ENCODE data around the gene ZNF222. TPM values are rescaled to one million over a fixed set of nuclear protein-coding genes. Genes with fewer than 3 reads are reported as not detected.

The ZNF222 gene
- total RNA-seq, 1 experiment from 2014 or later = 5.4 TPM

- H3K27ac ChIP-seq (ENCODE audit: insufficient read length, low read depth, low read length) = no peak overlapping the region
- H3K79me2 ChIP-seq (ENCODE audit: insufficient read depth, low read length) = no peaks in the 10 kb centered on the region
- H2AK5ac ChIP-seq (ENCODE audit: insufficient read length, low read length) = no peak overlapping the region
- H2BK5ac ChIP-seq (ENCODE audit: insufficient read length, low read length) = no peak overlapping the region
- H3K79me1 ChIP-seq (ENCODE audit: insufficient read depth, low read depth, low read length, poor library complexity, severe bottlenecking) = no peaks in the 10 kb centered on the region
- no peak overlapping the region for H3K18ac ChIP-seq (ENCODE audit: insufficient read length, low read depth, low read length)
- Mint-ChIP-seq H3K4me3 (no peak overlapping the region), H3K27ac (no peak overlapping the region), H3K9me3 (peaks cover 76 to 80% of the 10 kb centered on the region in 2 experiments), H3K36me3 (ENCODE audit: insufficient read depth in 1 of 3, low read depth in 3 of 3) (peaks cover 20 to 43% (median 35%) of the 10 kb centered on the region in 3 experiments), H3K4me1 (no peaks in the 10 kb centered on the region), H3K27me3 (ENCODE audit: low read depth) (peaks cover 29% of the 10 kb centered on the region)
- H4K5ac ChIP-seq (ENCODE audit: insufficient read length, low read depth, low read length) = no peak overlapping the region
- no peak overlapping the region for H2BK20ac ChIP-seq (ENCODE audit: low read depth, low read length, poor library complexity, severe bottlenecking)
- WGBS (ENCODE audit: extremely low coverage, insufficient read length, low lambda C conversion rate) = no CpG with 5 or more reads among the region's 1 CpG
- no peak for DNase-seq
- no peak overlapping the region for H3K23ac ChIP-seq (ENCODE audit: insufficient read length, low read depth, low read length)
- no peak overlapping the region for H3K14ac ChIP-seq (ENCODE audit: insufficient read depth, low read length)
- H3K56ac ChIP-seq (ENCODE audit: insufficient read length, low read depth, low read length) = no peak overlapping the region
- H2BK15ac ChIP-seq (ENCODE audit: low read depth, low read length) = no peak overlapping the region
- no peak overlapping the region for H3T11ph ChIP-seq (ENCODE audit: low read length)
- H4K20me1 ChIP-seq (ENCODE audit: control insufficient read depth, insufficient read depth, insufficient read length) = no peaks in the 10 kb centered on the region
- H4K8ac ChIP-seq (replicated peaks; ENCODE audit: insufficient read length, low read depth, low read length) = no peak overlapping the region
- no peak overlapping the region for H2AFZ ChIP-seq (ENCODE audit: low read length)
- H3K9me3 ChIP-seq (ENCODE audit: control insufficient read depth, low read depth, low read length) = peaks cover 27% of the 10 kb centered on the region
- H2BK12ac ChIP-seq (ENCODE audit: insufficient read length, low read depth, low read length) = no peak overlapping the region
- H3K23me2 ChIP-seq (ENCODE audit: insufficient read length, low read depth, low read length, poor library complexity, severe bottlenecking) = no peaks in the 10 kb centered on the region
- no peak overlapping the region for H3K4ac ChIP-seq (ENCODE audit: low read depth, low read length)
- TF ChIP-seq, protein P1, sequence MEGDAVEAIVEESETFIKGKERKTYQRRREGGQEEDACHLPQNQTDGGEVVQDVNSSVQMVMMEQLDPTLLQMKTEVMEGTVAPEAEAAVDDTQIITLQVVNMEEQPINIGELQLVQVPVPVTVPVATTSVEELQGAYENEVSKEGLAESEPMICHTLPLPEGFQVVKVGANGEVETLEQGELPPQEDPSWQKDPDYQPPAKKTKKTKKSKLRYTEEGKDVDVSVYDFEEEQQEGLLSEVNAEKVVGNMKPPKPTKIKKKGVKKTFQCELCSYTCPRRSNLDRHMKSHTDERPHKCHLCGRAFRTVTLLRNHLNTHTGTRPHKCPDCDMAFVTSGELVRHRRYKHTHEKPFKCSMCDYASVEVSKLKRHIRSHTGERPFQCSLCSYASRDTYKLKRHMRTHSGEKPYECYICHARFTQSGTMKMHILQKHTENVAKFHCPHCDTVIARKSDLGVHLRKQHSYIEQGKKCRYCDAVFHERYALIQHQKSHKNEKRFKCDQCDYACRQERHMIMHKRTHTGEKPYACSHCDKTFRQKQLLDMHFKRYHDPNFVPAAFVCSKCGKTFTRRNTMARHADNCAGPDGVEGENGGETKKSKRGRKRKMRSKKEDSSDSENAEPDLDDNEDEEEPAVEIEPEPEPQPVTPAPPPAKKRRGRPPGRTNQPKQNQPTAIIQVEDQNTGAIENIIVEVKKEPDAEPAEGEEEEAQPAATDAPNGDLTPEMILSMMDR (conservative IDR thresholded peaks at IDR 0.05) = no peak
- no peak overlapping the region for H3K4me2 ChIP-seq (ENCODE audit: insufficient read depth, insufficient read length, low read length)
- no peaks in the 10 kb centered on the region for H3K4me1 ChIP-seq (ENCODE audit: insufficient read depth, low read length)
- H3K27me3 ChIP-seq (ENCODE audit: insufficient read depth, low read length) = no peaks in the 10 kb centered on the region
- no peak overlapping the region for H4K91ac ChIP-seq (ENCODE audit: insufficient read length, low read depth, low read length)
- no peak overlapping the region for H2BK120ac ChIP-seq (ENCODE audit: low read depth, low read length, poor library complexity, severe bottlenecking)
- no peak overlapping the region for H3K9ac ChIP-seq (ENCODE audit: extremely low read depth, insufficient read length, low read length)
Measured at GRCh38 chr19:43976732-43977131, 48.4 kb upstream of the ZNF222 start.

Data from H9 (cell line).